Measurements from ENCODE around the gene NPPB. TPM values are rescaled to one million over a fixed set of nuclear protein-coding genes. Genes with fewer than 3 reads are reported as not detected.

NPPB gene
- total and polyA plus RNA-seq, 9 of the 15 experiments (the other 6 are each of a cell fraction or from before 2014, with no cell fraction given), result not detected

- H3K79me2 ChIP-seq (ENCODE audit: control insufficient read depth, insufficient read depth, low read length), result no peaks in the 10 kb centered on the region
- ChIA-PET CTCF (ENCODE audit: low intra/inter-chr PET ratio) (interaction anchor here (0.9 to 4.7 kb wide), 4 partner anchors 54 to 127 kb away, joined by 3 to 93 read pairs (median 20); no protein-coding TSS in a partner anchor), POLR2A (interaction anchor here (0.7 to 14.0 kb wide), 8 partner anchors 8 to 94 kb away, joined by 3 to 304 read pairs (median 4); partner anchors contain the start of gene PLOD1)
- peaks cover 32 to 49% of the 10 kb centered on the region in 2 experiments for H3K4me1 ChIP-seq (replicated peaks in 1 of 2; ENCODE audit: control insufficient read depth in 2 of 2, insufficient read depth in 2 of 2, low read length in 2 of 2)
- peak overlapping the region in 1 of 2 experiments; percentile 69; a peak in 2 of 4 replicates for H3K9ac ChIP-seq (ENCODE audit: insufficient read depth in 1 of 2, low read depth in 2 of 2, low read length in 2 of 2)
- no peak overlapping the region for H3K4me2 ChIP-seq (ENCODE audit: insufficient read depth, low read length)
- BruUV-seq (replicated peaks), result no TSS peak
- H3K36me3 ChIP-seq (ENCODE audit: control insufficient read depth, insufficient read depth, low read length), result peaks cover 89% of the 10 kb centered on the region
- no peaks in the 10 kb centered on the region for H3K9me3 ChIP-seq (replicated peaks; ENCODE audit: control insufficient read depth, insufficient read depth, low read depth, low read length)
- intact Hi-C loops (cut with micrococcal nuclease) (loop anchor here (2.0 kb wide), 1 partner anchor 191 kb away; no protein-coding TSS in a partner anchor), in situ Hi-C loops (cut with MboI) (loop anchor here (5.0 kb wide), 1 partner anchor 57 kb away; no protein-coding TSS in a partner anchor)
- no peak overlapping the region; the same call in 2 of the 3 replicates for H3K27ac ChIP-seq (ENCODE audit: extremely low read depth, low read depth, low read length)
- H4K20me1 ChIP-seq (replicated peaks; ENCODE audit: control insufficient read depth, insufficient read depth, low read length), result no peaks in the 10 kb centered on the region; the same call in 1 of the 2 replicates
- ATAC-seq (no peak), FAIRE-seq (no peak), DNase-seq (ENCODE audit: extremely low read depth in 1 of 4, low spot score in 3 of 4) (no peak)
- no peak overlapping the region for H3K4me3 ChIP-seq
- no peak overlapping the region for H2AFZ ChIP-seq (ENCODE audit: low read depth, low read length)
- H3K9me1 ChIP-seq (ENCODE audit: control insufficient read depth, insufficient read depth, low read length), result no peaks in the 10 kb centered on the region
- TF ChIP-seq, protein P1, sequence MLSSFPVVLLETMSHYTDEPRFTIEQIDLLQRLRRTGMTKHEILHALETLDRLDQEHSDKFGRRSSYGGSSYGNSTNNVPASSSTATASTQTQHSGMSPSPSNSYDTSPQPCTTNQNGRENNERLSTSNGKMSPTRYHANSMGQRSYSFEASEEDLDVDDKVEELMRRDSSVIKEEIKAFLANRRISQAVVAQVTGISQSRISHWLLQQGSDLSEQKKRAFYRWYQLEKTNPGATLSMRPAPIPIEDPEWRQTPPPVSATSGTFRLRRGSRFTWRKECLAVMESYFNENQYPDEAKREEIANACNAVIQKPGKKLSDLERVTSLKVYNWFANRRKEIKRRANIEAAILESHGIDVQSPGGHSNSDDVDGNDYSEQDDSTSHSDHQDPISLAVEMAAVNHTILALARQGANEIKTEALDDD (IDR thresholded peaks at IDR 0.05), result no peak
- TF ChIP-seq HCFC1 (IDR thresholded peaks at IDR 0.05; ENCODE audit: low read depth, low read length), result no peak
- TF ChIP-seq POLR2B (IDR thresholded peaks at IDR 0.05; ENCODE audit: low read depth, partially characterized antibody), result no peak
- no peak for TF ChIP-seq BCOR (IDR thresholded peaks at IDR 0.05)
- TF ChIP-seq, protein P2, sequence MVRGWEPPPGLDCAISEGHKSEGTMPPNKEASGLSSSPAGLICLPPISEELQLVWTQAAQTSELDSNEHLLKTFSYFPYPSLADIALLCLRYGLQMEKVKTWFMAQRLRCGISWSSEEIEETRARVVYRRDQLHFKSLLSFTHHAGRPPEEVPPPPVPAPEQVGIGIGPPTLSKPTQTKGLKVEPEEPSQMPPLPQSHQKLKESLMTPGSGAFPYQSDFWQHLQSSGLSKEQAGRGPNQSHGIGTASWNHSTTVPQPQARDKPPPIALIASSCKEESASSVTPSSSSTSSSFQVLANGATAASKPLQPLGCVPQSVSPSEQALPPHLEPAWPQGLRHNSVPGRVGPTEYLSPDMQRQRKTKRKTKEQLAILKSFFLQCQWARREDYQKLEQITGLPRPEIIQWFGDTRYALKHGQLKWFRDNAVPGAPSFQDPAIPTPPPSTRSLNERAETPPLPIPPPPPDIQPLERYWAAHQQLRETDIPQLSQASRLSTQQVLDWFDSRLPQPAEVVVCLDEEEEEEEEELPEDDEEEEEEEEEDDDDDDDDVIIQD (CRISPR knock-in tag; IDR thresholded peaks at IDR 0.05), result no peak
- no peak for TF ChIP-seq SRF (CRISPR knock-in tag; IDR thresholded peaks at IDR 0.05)
- no peak for TF ChIP-seq FIP1L1 (IDR thresholded peaks at IDR 0.05; ENCODE audit: low read depth, low read length, poor library complexity, severe bottlenecking)
- no peak for TF ChIP-seq KLF16 (IDR thresholded peaks at IDR 0.05)
- TF ChIP-seq, protein P3, sequence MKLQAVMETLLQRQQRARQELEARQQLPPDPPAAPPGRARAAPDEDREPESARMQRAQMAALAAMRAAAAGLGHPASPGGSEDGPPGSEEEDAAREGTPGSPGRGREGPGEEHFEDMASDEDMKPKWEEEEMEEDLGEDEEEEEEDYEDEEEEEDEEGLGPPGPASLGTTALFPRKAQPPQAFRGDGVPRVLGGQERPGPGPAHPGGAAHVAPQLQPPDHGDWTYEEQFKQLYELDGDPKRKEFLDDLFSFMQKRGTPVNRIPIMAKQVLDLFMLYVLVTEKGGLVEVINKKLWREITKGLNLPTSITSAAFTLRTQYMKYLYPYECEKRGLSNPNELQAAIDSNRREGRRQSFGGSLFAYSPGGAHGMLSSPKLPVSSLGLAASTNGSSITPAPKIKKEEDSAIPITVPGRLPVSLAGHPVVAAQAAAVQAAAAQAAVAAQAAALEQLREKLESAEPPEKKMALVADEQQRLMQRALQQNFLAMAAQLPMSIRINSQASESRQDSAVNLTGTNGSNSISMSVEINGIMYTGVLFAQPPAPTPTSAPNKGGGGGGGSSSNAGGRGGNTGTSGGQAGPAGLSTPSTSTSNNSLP (IDR thresholded peaks at IDR 0.05; ENCODE audit: borderline replicate concordance, low read depth, low read length), result no peak
- TF ChIP-seq DIDO1 (tag; IDR thresholded peaks at IDR 0.05; ENCODE audit: low read depth), result no peak
- TF ChIP-seq MAFF (IDR thresholded peaks at IDR 0.05; ENCODE audit: low read length), result no peak
- no peak for TF ChIP-seq ZNF165 (CRISPR knock-in tag; IDR thresholded peaks at IDR 0.05; ENCODE audit: borderline replicate concordance)
- no peak for TF ChIP-seq MAZ (CRISPR knock-in tag; conservative IDR thresholded peaks at IDR 0.05 in 1 of 2, IDR thresholded peaks at IDR 0.05 in 1 of 2)
- TF ChIP-seq ZNF134 (CRISPR knock-in tag; conservative IDR thresholded peaks at IDR 0.05), result no peak
- no peak for TF ChIP-seq ZNF174 (CRISPR knock-in tag; IDR thresholded peaks at IDR 0.05)
- TF ChIP-seq ZKSCAN3 (CRISPR knock-in tag; IDR thresholded peaks at IDR 0.05), result no peak
- H3K27me3 ChIP-seq (ENCODE audit: control insufficient read depth in 2 of 2, insufficient read depth in 2 of 2, low read length in 2 of 2), result no peaks in the 10 kb centered on the region
- WGBS (ENCODE audit: insufficient coverage, low coverage, missing lambda C conversion rate), result 91% methylated on average over 20 of the region's 20 CpGs
Measured at GRCh38 chr1:11839727-11840705, 18.7 kb downstream of the NPPB start.

All from K562 (cell line).